Neural crest cell (in vitro differentiated cells): ENCODE results near the gene CEP68. TPM values are rescaled to one million over a fixed set of nuclear protein-coding genes. Genes with fewer than 3 reads are reported as not detected.
A peak's percentile ranks its signal among the peaks of the same experiment; 100 is the strongest.

Source experiments
- DNase-seq: peaks from one replicate; pipeline ENCODE4 v3.0.0; 2021; ENCODE audit warnings: low read depth, mixed read lengths, low spot score
- H3K27ac Mint-ChIP-seq: one replicate; pipeline ENCODE4 v1.8.0; 2021; ENCODE audit warnings: mild to moderate bottlenecking, mixed read lengths; ENCODE audit not compliant: unreplicated experiment
- H3K27me3 Mint-ChIP-seq: 2 replicates; pipeline ENCODE4 v1.8.0; 2021; ENCODE audit warnings: low read depth, mild to moderate bottlenecking, mixed read lengths
- H3K36me3 Mint-ChIP-seq: 2 replicates; pipeline ENCODE4 v1.8.0; 2021; ENCODE audit warnings: low read depth, mild to moderate bottlenecking, mixed read lengths
- H3K4me1 Mint-ChIP-seq: 2 replicates; pipeline ENCODE4 v1.8.0; 2021; ENCODE audit warnings: mixed read lengths
- H3K4me3 Mint-ChIP-seq: one replicate; pipeline ENCODE4 v1.8.0; 2021; ENCODE audit warnings: mild to moderate bottlenecking, mixed read lengths
- H3K9me3 Mint-ChIP-seq: 2 replicates; pipeline ENCODE4 v1.8.0; 2021; ENCODE audit warnings: mixed read lengths
- CTCF ChIP-seq: fragments of 200-600 bp; sonication (generic); conservative IDR thresholded peaks from 2 replicates; pipeline ENCODE4 v1.5.0; 2021; ENCODE audit warnings: antibody characterized with exemption, mild to moderate bottlenecking
- total RNA-seq: library from RNA; stranded (reverse); gene quantifications from 2 replicates; pipeline ENCODE4 v1.2.1, GENCODE V29; 2021

CEP68 gene
- total RNA-seq, 1 donor from 2014 or later = 25.0 TPM

- no peak for DNase-seq
- Mint-ChIP-seq H3K27ac (no peak overlapping the region), H3K4me3 (no peak overlapping the region), H3K9me3 (no peaks in the 10 kb centered on the region), H3K36me3 (peaks cover 2% of the 10 kb centered on the region), H3K4me1 (no peaks in the 10 kb centered on the region), H3K27me3 (no peaks in the 10 kb centered on the region)
- no peak for TF ChIP-seq CTCF
These were observed 14.6 kb downstream of the CEP68 start for GRCh38 chr2:65070856-65071255.

GRCh38 chr2:65071499-65072180, 15.4 kb downstream of the CEP68 start:
- Mint-ChIP-seq H3K9me3 (no peaks in the 10 kb centered on the region), H3K4me1 (no peaks in the 10 kb centered on the region), H3K27ac (no peak overlapping the region), H3K36me3 (peaks cover 2% of the 10 kb centered on the region), H3K27me3 (no peaks in the 10 kb centered on the region), H3K4me3 (no peak overlapping the region)
- TF ChIP-seq CTCF = peak; percentile 33
- no peak for DNase-seq

DNA sequence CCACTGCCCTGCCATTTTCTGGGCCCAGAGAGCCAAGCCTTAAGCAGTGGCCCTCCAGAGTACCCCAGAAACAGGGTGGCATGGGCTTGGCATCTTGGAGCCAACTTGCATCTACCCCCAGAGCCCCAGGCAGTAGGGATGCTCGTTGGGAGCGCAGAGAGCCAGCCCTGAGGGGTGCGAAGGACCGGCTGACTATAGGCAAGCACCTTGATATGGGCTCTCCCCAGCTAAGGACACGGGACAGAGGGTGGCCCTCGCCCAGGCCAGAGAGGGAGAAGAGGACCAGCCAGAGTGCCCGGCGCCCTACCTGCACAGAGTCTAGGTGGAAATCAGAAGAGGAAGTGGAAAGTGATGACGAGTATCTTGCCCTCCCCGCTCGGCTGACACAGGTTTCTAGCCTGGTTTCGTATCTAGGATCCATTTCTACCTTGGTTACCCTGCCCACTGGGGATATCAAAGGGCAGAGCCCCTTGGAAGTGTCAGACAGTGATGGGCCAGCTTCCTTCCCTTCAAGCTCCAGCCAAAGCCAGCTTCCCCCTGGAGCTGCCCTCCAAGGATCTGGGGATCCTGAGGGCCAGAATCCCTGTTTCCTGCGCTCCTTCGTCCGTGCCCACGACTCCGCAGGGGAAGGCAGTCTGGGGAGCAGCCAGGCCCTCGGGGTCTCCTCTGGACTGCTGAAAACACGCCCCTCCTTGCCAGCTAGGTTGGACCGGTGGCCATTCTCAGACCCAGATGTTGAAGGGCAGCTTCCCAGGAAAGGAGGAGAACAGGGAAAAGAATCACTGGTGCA, 16.2 kb downstream of the CEP68 start:
- no peaks in the 10 kb centered on the region for H3K9me3 Mint-ChIP-seq
- TF ChIP-seq CTCF = no peak
- no peak for DNase-seq
- H3K4me3 Mint-ChIP-seq = no peak overlapping the region
- H3K36me3 Mint-ChIP-seq = peaks cover 2% of the 10 kb centered on the region
- no peaks in the 10 kb centered on the region for H3K27me3 Mint-ChIP-seq
- H3K27ac Mint-ChIP-seq = peak overlapping the region; percentile 62
- no peaks in the 10 kb centered on the region for H3K4me1 Mint-ChIP-seq

DNA sequence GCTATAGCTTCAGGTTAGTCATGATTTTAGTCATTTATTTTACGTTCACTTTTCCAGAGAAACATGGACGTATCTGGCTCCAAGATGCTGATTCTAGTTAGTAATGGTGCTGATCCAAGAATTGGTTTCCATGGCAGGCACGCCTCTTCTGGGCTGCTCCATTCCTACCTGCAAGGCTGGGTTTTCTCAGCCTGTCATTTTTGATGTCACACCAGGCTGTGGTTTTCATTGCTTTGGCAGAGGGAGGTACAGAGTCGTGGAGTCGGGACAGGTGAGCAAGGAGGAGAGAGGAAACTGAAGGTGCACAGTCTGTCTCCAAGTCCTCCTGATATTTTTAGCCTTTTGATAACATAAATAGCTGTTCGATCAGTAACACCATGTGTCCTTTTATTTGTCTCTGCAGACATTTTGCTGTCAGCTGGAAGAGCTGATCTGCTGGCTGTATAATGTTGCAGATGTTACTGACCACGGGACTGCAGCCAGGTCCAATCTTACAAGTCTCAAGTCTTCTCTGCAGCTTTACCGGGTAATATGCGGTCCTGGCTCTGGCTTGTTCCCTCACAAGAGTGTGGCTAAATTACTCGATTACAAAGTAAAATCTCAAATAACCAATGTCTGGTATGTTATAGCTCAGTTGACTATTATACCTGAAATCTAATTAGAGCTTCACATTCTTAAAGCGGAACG, 17.8 kb downstream of the CEP68 start:
- no peak for TF ChIP-seq CTCF
- H3K27ac Mint-ChIP-seq = no peak overlapping the region
- no peaks in the 10 kb centered on the region for H3K4me1 Mint-ChIP-seq
- H3K27me3 Mint-ChIP-seq = no peaks in the 10 kb centered on the region
- peaks cover 6% of the 10 kb centered on the region for H3K36me3 Mint-ChIP-seq
- H3K4me3 Mint-ChIP-seq = no peak overlapping the region
- DNase-seq = no peak
- no peaks in the 10 kb centered on the region for H3K9me3 Mint-ChIP-seq

DNA sequence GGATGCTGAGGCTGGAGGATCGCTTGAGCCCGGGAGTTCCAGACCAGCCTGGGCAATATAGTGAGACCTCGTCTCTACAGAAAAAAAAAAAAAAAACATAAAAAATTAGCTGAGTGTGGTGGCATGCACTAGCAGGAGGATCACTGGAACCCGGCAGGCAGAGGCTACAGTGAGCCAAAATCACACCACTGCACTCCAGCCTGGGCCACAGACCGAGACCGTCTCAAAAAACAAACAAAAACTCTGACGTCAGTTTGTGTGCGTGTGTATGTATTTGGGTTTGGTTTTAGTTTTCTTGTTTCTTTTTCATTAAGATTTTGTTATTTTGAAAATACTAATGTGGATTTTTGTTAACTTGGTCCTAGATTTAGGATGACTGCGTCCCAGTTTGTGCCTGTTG, 19.0 kb downstream of the CEP68 start:
- Mint-ChIP-seq H3K9me3 (no peaks in the 10 kb centered on the region), H3K36me3 (peaks cover 7% of the 10 kb centered on the region), H3K27ac (no peak overlapping the region), H3K4me1 (no peaks in the 10 kb centered on the region), H3K4me3 (no peak overlapping the region), H3K27me3 (no peaks in the 10 kb centered on the region)
- TF ChIP-seq CTCF = no peak
- no peak for DNase-seq
